GM23248 (cell line): Measurements from ENCODE around the gene RWDD4. TPM values are rescaled to one million over a fixed set of nuclear protein-coding genes. Genes with fewer than 3 reads are reported as not detected.

Source experiments
- DNase-seq: peaks from one replicate; pipeline ENCODE4 v3.0.0-alpha.2; 2015
- H2AFZ ChIP-seq: fragments of 200-600 bp; sonication (generic); 2 replicates; pipeline ENCODE4 v1.6.1; 2016; ENCODE audit warnings: antibody characterized with exemption
- H3F3A ChIP-seq: fragments of 200-600 bp; sonication (generic); 2 replicates; pipeline ENCODE4 v1.6.1; 2016; ENCODE audit warnings: mild to moderate bottlenecking, antibody characterized with exemption, mixed run types; ENCODE audit not compliant: insufficient read depth
- H3K27ac ChIP-seq: fragments of 200-600 bp; sonication (generic); 2 replicates; pipeline ENCODE4 v1.5.1; 2016; ENCODE audit warnings: mild to moderate bottlenecking
- H3K27me3 ChIP-seq: fragments of 200-600 bp; sonication (generic); replicated peaks from 2 replicates; pipeline ENCODE4 v1.6.1; 2016; ENCODE audit warnings: mild to moderate bottlenecking; ENCODE audit not compliant: insufficient read depth
- H3K36me3 ChIP-seq: fragments of 200-600 bp; sonication (generic); 2 replicates; pipeline ENCODE4 v1.6.1; 2016; ENCODE audit warnings: low read depth, mild to moderate bottlenecking
- H3K4me1 ChIP-seq: fragments of 200-600 bp; sonication (generic); 2 replicates; pipeline ENCODE4 v1.6.1; 2016; ENCODE audit warnings: mild to moderate bottlenecking; ENCODE audit not compliant: insufficient read depth
- H3K4me2 ChIP-seq: fragments of 200-600 bp; sonication (generic); one replicate; pipeline ENCODE4 v1.6.1; 2016; ENCODE audit warnings: mild to moderate bottlenecking; ENCODE audit not compliant: unreplicated experiment
- H3K4me3 ChIP-seq: fragments of 200-600 bp; sonication (generic); 2 replicates; pipeline ENCODE4 v1.5.1; 2016; ENCODE audit warnings: mild to moderate bottlenecking
- H3K79me2 ChIP-seq: fragments of 200-600 bp; sonication (generic); 2 replicates; pipeline ENCODE4 v1.6.1; 2016; ENCODE audit warnings: mild to moderate bottlenecking; ENCODE audit not compliant: insufficient read depth
- H3K9ac ChIP-seq: fragments of 200-600 bp; sonication (generic); 2 replicates; pipeline ENCODE4 v1.6.1; 2016; ENCODE audit warnings: mild to moderate bottlenecking
- H3K9me2 ChIP-seq: fragments of 200-600 bp; sonication (generic); 2 replicates; pipeline ENCODE4 v1.6.1; 2016; ENCODE audit warnings: mixed run types, mild to moderate bottlenecking, moderate library complexity; ENCODE audit not compliant: insufficient read depth
- H3K9me3 ChIP-seq: fragments of 200-600 bp; sonication (generic); one replicate; pipeline ENCODE4 v1.6.1; 2017; ENCODE audit warnings: low read depth
- H4K20me1 ChIP-seq: fragments of 200-600 bp; sonication (generic); 2 replicates; pipeline ENCODE4 v1.6.0; 2016; ENCODE audit not compliant: insufficient read depth
- EZH2 ChIP-seq: fragments of 200-600 bp; sonication (generic); IDR thresholded peaks from 2 replicates; pipeline ENCODE4 v1.6.1; 2018; ENCODE audit warnings: antibody characterized with exemption, mild to moderate bottlenecking; ENCODE audit not compliant: insufficient read depth, poor library complexity, severe bottlenecking
- EZH2phosphoT487 ChIP-seq: fragments of 200-600 bp; sonication (generic); IDR thresholded peaks from 2 replicates; pipeline ENCODE4 v1.6.1; 2018; ENCODE audit warnings: antibody characterized with exemption, moderate library complexity, mild to moderate bottlenecking, low read depth; ENCODE audit not compliant: insufficient read depth
- WGBS, 2 experiments: methylation state at CpG; one replicate each; pipeline ENCODE4 v1.1.6; 2015 to 2017; ENCODE audit warnings: low lambda C conversion rate in 2 of 2, low coverage in 1 of 2; ENCODE audit errors: missing lambda C conversion rate in 2 of 2; 5-methylcytosine and 5-hydroxymethylcytosine counted together
- in situ Hi-C: fragments of 300-500 bp; cut with MboI; formaldehyde crosslinking; loops from 2 replicates; pipeline ENCODE4 v1.15.0; 2020
- polyA plus RNA-seq: library from polyadenylated mRNA; unstranded; fragments of >200 nt; fragmentation: Nextera tagmentation; extraction: Ambion mirVana; gene quantifications from 2 replicates; pipeline ENCODE4 v1.2.1, GENCODE V29; 2016
- total RNA-seq: library from RNA; depleted of rRNA; stranded (reverse); fragments of >200 nt; shearing (Covaris generic); gene quantifications from 2 replicates; pipeline ENCODE4 v1.2.3, GENCODE V29; 2014

The RWDD4 gene
- total and polyA plus RNA-seq, 2 experiments from 2014 or later: 38.0 to 41.6 TPM

- Histone ChIP-seq H3K4me1 (no peaks in the 10 kb centered on the region), H3K9me2 (no peaks in the 10 kb centered on the region), H2AFZ (no peak overlapping the region), H3K4me3 (no peak overlapping the region), H3K36me3 (no peaks in the 10 kb centered on the region), H3K9ac (no peak overlapping the region), H3K27ac (no peak overlapping the region), H3K4me2 (no peak overlapping the region), H4K20me1 (no peaks in the 10 kb centered on the region), H3K9me3 (no peaks in the 10 kb centered on the region), H3K79me2 (no peaks in the 10 kb centered on the region), H3K27me3 (no peaks in the 10 kb centered on the region), H3F3A (no peaks in the 10 kb centered on the region)
- WGBS, 2 experiments: 74 to 77% methylated on average over 6 of the region's 6 CpGs
- no peak for TF ChIP-seq EZH2
- TF ChIP-seq EZH2phosphoT487: no peak
- no peak for DNase-seq
- in situ Hi-C loops: no loop called here
These were observed 34.4 kb downstream of the RWDD4 start for GRCh38 chr4:183624548-183624947.

GRCh38 chr4:183621875-183622274 is 37.1 kb downstream of the RWDD4 start:
- in situ Hi-C loops: no loop called here
- 48 to 49% methylated on average over 1 of the region's 1 CpG for WGBS, 2 experiments
- H3K9ac ChIP-seq: no peak overlapping the region
- TF ChIP-seq EZH2 (no peak), EZH2phosphoT487 (no peak)
- no peaks in the 10 kb centered on the region for H3K9me3 ChIP-seq
- no peak overlapping the region for H3K27ac ChIP-seq
- no peak overlapping the region for H3K4me3 ChIP-seq
- no peak overlapping the region for H3K4me2 ChIP-seq
- no peaks in the 10 kb centered on the region for H4K20me1 ChIP-seq
- H3K9me2 ChIP-seq: no peaks in the 10 kb centered on the region
- no peak for DNase-seq
- H3K27me3 ChIP-seq: no peaks in the 10 kb centered on the region
- H3K4me1 ChIP-seq: no peaks in the 10 kb centered on the region
- H3F3A ChIP-seq: no peaks in the 10 kb centered on the region
- H3K36me3 ChIP-seq: no peaks in the 10 kb centered on the region
- H2AFZ ChIP-seq: no peak overlapping the region
- no peaks in the 10 kb centered on the region for H3K79me2 ChIP-seq

GRCh38 chr4:183620421-183620820 is 38.6 kb downstream of the RWDD4 start:
- Histone ChIP-seq H3K36me3 (no peaks in the 10 kb centered on the region), H3K9me3 (no peaks in the 10 kb centered on the region), H3K27ac (no peak overlapping the region), H2AFZ (no peak overlapping the region), H3K9ac (no peak overlapping the region), H3K79me2 (no peaks in the 10 kb centered on the region), H3K4me1 (no peaks in the 10 kb centered on the region), H3K27me3 (no peaks in the 10 kb centered on the region), H3K4me2 (no peak overlapping the region), H3F3A (no peaks in the 10 kb centered on the region), H4K20me1 (no peaks in the 10 kb centered on the region), H3K9me2 (no peaks in the 10 kb centered on the region), H3K4me3 (no peak overlapping the region)
- DNase-seq: no peak
- WGBS, 2 experiments: 33 to 37% methylated on average over 2 of the region's 2 CpGs
- in situ Hi-C loops: no loop called here
- TF ChIP-seq EZH2 (no peak), EZH2phosphoT487 (no peak)

- H3F3A ChIP-seq: no peaks in the 10 kb centered on the region
- no peak overlapping the region for H3K9ac ChIP-seq
- H4K20me1 ChIP-seq: no peaks in the 10 kb centered on the region
- no peak overlapping the region for H3K4me3 ChIP-seq
- no peak overlapping the region for H3K27ac ChIP-seq
- H2AFZ ChIP-seq: peak overlapping the region; percentile 57
- no peaks in the 10 kb centered on the region for H3K79me2 ChIP-seq
- WGBS, 2 experiments: 48 to 61% methylated on average over 4 of the region's 4 CpGs
- peak; percentile 29 for DNase-seq
- no peaks in the 10 kb centered on the region for H3K9me2 ChIP-seq
- no peaks in the 10 kb centered on the region for H3K36me3 ChIP-seq
- H3K4me1 ChIP-seq: no peaks in the 10 kb centered on the region
- no peak for TF ChIP-seq EZH2phosphoT487
- no peak for TF ChIP-seq EZH2
- in situ Hi-C loops: no loop called here
- peaks cover 2% of the 10 kb centered on the region; the same call in 1 of the 2 replicates for H3K27me3 ChIP-seq
- H3K9me3 ChIP-seq: no peaks in the 10 kb centered on the region
- no peak overlapping the region for H3K4me2 ChIP-seq
These were observed 40.3 kb downstream of the RWDD4 start for GRCh38 chr4:183618681-183619080.

GRCh38 chr4:183617075-183617474 is 41.9 kb downstream of the RWDD4 start:
- Histone ChIP-seq H3F3A (no peaks in the 10 kb centered on the region), H3K9ac (no peak overlapping the region), H3K27ac (no peak overlapping the region), H2AFZ (no peak overlapping the region), H3K4me3 (no peak overlapping the region), H3K36me3 (no peaks in the 10 kb centered on the region), H3K9me2 (no peaks in the 10 kb centered on the region), H3K4me2 (no peak overlapping the region), H3K27me3 (peaks cover 8% of the 10 kb centered on the region; the same call in 1 of the 2 replicates), H4K20me1 (no peaks in the 10 kb centered on the region), H3K9me3 (no peaks in the 10 kb centered on the region), H3K79me2 (no peaks in the 10 kb centered on the region), H3K4me1 (no peaks in the 10 kb centered on the region)
- 38 to 47% methylated on average over 2 of the region's 2 CpGs for WGBS, 2 experiments
- in situ Hi-C loops: no loop called here
- DNase-seq: no peak
- TF ChIP-seq EZH2 (no peak), EZH2phosphoT487 (no peak)
